Muscle layer of colon (tissue), 2 donors: Measurements from ENCODE around the gene TBR1.

Experiments
- H3K27ac ChIP-seq: one replicate; pipeline ENCODE4 v1.7.0; 2013; ENCODE audit warnings: low read depth, mild to moderate bottlenecking, low read length, moderate library complexity
- H3K27me3 ChIP-seq, 2 donors: one replicate each; pipeline ENCODE4 v1.7.0; 2013; ENCODE audit warnings: low read length in 2 of 2, mild to moderate bottlenecking in 2 of 2; ENCODE audit not compliant: insufficient read depth in 2 of 2, control insufficient read depth in 1 of 2
- H3K36me3 ChIP-seq: one replicate; pipeline ENCODE4 v1.7.0; 2013; ENCODE audit warnings: mild to moderate bottlenecking, low read length; ENCODE audit not compliant: insufficient read depth
- H3K4me1 ChIP-seq: one replicate; pipeline ENCODE4 v1.7.0; 2013; ENCODE audit warnings: mild to moderate bottlenecking, low read length; ENCODE audit not compliant: insufficient read depth
- H3K4me3 ChIP-seq, 2 donors: one replicate each; pipeline ENCODE4 v1.7.0; 2013; ENCODE audit warnings: low read length in 2 of 2, low read depth in 1 of 2, mild to moderate bottlenecking in 1 of 2, moderate library complexity in 1 of 2
- H3K9ac ChIP-seq: one replicate; pipeline ENCODE4 v1.7.0; 2013; ENCODE audit warnings: low read length
- H3K9me3 ChIP-seq: one replicate; pipeline ENCODE4 v1.7.0; 2013; ENCODE audit warnings: mild to moderate bottlenecking, low read length
- donor health status: abdominal sarcoma.
- donor health status: Adenocarcinoma of cecum.

TBR1 gene

GRCh38 chr2:161415987-161416707, at the start of gene TBR1:
TBR1 (plus strand) TSS chr2:161416297; CDS start chr2:161416411, 114 bp downstream.
- Histone ChIP-seq H3K4me1 (peaks cover 17% of the 10 kb centered on the region), H3K36me3 (no peaks in the 10 kb centered on the region), H3K4me3 (peak within 1 kb of the TSS in 1 of 2 donors; percentile 44), H3K9ac (no peak within 1 kb of the TSS), H3K27me3 (peaks cover 63 to 70% of the 10 kb centered on the region in 2 donors), H3K9me3 (peaks cover 3% of the 10 kb centered on the region), H3K27ac (no peak within 1 kb of the TSS)

- Histone ChIP-seq H3K27me3 (no peaks in the 10 kb centered on the region), H3K36me3 (peaks cover 7% of the 10 kb centered on the region), H3K4me1 (no peaks in the 10 kb centered on the region), H3K9me3 (no peaks in the 10 kb centered on the region), H3K27ac (no peak overlapping the region), H3K9ac (no peak overlapping the region), H3K4me3 (no peak overlapping the region)
Observed at GRCh38 chr2:161367675-161368074, 48.4 kb upstream of the TBR1 start.

DNA sequence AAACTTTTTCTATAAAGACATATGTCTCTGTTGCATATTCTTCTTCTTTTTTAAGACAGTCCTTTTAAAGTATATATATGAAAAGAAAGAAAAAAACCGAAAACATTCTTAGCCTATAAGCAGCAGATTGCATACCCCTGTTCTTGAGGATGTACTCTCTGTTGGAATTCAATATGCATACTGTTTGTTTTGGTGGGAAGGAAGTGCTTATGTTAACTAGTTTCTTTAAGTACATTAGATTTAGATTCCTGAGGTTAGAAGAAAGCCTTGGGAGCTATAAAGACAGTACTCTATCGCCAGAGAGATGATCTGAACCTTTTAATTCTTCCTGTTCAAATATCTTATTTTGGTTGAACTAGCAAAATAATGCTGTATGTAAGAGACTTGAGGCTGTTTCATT, 46.8 kb upstream of the TBR1 start:
- Histone ChIP-seq H3K4me1 (no peaks in the 10 kb centered on the region), H3K27ac (no peak overlapping the region), H3K9me3 (no peaks in the 10 kb centered on the region), H3K27me3 (no peaks in the 10 kb centered on the region), H3K4me3 (no peak overlapping the region), H3K9ac (no peak overlapping the region), H3K36me3 (peaks cover 7% of the 10 kb centered on the region)

GRCh38 chr2:161370981-161371380, 45.1 kb upstream of the TBR1 start:
- Histone ChIP-seq H3K4me1 (no peaks in the 10 kb centered on the region), H3K4me3 (no peak overlapping the region), H3K36me3 (peaks cover 7% of the 10 kb centered on the region), H3K27me3 (no peaks in the 10 kb centered on the region), H3K9me3 (no peaks in the 10 kb centered on the region), H3K27ac (no peak overlapping the region), H3K9ac (no peak overlapping the region)

DNA sequence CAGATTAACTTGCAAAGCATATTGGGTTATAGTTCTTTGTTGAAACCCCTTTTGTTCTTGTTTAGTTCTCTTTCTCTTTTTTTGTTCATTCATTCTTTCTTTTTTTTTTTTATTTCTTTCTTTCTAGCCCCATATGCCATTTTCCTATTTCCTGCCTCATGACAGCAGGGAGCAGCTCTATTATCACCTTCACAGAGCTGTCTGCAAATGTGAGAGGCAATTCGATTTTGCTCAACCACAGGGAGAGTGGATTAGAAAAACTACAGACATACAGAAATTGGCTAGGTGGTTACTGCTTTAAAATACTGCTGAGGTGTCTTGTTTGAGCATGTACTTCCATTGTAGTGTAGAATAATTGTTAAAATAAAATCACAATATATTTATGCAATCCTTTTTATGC, 44.2 kb upstream of the TBR1 start:
- Histone ChIP-seq H3K36me3 (peaks cover 7% of the 10 kb centered on the region), H3K4me1 (no peaks in the 10 kb centered on the region), H3K9ac (no peak overlapping the region), H3K27me3 (no peaks in the 10 kb centered on the region), H3K27ac (no peak overlapping the region), H3K9me3 (no peaks in the 10 kb centered on the region), H3K4me3 (no peak overlapping the region)

GRCh38 chr2:161373942-161374341, 42.2 kb upstream of the TBR1 start:
- H3K27me3 ChIP-seq, result no peaks in the 10 kb centered on the region
- no peak overlapping the region for H3K4me3 ChIP-seq
- H3K36me3 ChIP-seq, result peaks cover 7% of the 10 kb centered on the region
- H3K9ac ChIP-seq, result no peak overlapping the region
- no peak overlapping the region for H3K27ac ChIP-seq
- no peaks in the 10 kb centered on the region for H3K4me1 ChIP-seq
- no peaks in the 10 kb centered on the region for H3K9me3 ChIP-seq

DNA sequence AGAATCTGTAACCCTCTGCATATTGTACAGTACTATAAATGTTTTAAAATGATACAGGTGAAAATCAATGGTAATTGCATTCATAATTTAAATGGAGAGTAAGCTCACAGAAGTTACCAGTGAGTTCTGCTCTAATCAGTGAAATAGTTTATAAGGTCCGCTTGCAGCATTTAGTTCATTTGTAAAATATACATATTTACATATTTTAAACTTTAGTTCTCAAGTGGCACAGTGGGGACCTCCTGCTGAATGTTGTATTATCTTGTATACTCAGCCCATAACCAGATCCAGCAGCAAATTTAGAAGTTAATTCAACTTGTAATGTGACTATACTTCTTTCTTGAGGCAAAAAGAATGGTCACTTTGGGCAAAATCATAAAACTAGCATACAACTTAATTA, 41.7 kb upstream of the TBR1 start:
- H3K27me3 ChIP-seq, result no peaks in the 10 kb centered on the region
- no peak overlapping the region for H3K9ac ChIP-seq
- H3K9me3 ChIP-seq, result no peaks in the 10 kb centered on the region
- peaks cover 7% of the 10 kb centered on the region for H3K36me3 ChIP-seq
- H3K4me1 ChIP-seq, result no peaks in the 10 kb centered on the region
- no peak overlapping the region for H3K27ac ChIP-seq
- no peak overlapping the region for H3K4me3 ChIP-seq

DNA sequence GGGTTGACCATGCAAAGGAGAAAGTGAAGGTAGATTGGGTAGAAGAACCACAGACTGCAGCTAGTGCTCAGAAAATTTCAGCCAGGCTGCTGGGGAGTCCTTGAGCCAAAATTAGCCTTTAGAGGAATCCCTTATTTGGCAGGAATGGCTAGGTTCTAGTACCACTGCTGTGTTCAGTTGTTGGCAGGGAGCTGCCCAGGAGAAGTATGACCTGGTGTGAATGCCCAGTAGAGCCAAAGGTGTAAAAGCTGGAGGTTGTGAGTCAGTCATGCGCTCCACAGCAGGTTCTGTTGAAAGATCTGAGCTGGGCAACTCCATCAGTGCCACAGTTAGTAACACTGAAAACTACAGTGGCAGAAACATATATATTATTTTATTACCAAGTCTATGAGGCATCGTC, 36.4 kb upstream of the TBR1 start:
- no peaks in the 10 kb centered on the region for H3K36me3 ChIP-seq
- H3K9me3 ChIP-seq, result no peaks in the 10 kb centered on the region
- no peak overlapping the region for H3K27ac ChIP-seq
- H3K4me1 ChIP-seq, result no peaks in the 10 kb centered on the region
- no peak overlapping the region for H3K9ac ChIP-seq
- no peak overlapping the region for H3K4me3 ChIP-seq
- H3K27me3 ChIP-seq, result no peaks in the 10 kb centered on the region

- Histone ChIP-seq H3K27ac (no peak overlapping the region), H3K36me3 (no peaks in the 10 kb centered on the region), H3K9me3 (no peaks in the 10 kb centered on the region), H3K4me1 (no peaks in the 10 kb centered on the region), H3K9ac (no peak overlapping the region), H3K27me3 (no peaks in the 10 kb centered on the region), H3K4me3 (no peak overlapping the region)
Observed at GRCh38 chr2:161381546-161381945, 34.6 kb upstream of the TBR1 start.

DNA sequence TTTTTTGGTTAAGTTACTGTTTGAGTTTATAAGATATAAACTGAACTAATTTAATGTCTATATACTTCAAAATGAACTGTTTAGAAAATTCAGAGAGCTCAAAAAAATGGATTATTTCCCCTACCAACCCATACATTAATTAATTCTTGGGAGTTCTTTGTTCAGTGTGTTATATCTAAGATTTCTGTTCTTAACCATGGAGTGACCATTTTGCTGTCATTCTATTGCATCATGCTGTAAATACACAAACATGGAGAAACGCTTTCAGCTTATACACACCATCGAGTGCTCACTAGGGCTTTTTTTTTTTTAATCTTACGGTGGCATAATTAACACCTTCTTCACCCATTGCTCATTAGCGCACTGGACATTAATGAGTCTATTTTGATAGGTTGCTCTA, 33.4 kb upstream of the TBR1 start:
- H3K4me1 ChIP-seq, result no peaks in the 10 kb centered on the region
- no peak overlapping the region for H3K27ac ChIP-seq
- no peaks in the 10 kb centered on the region for H3K36me3 ChIP-seq
- H3K9me3 ChIP-seq, result no peaks in the 10 kb centered on the region
- no peak overlapping the region for H3K9ac ChIP-seq
- no peak overlapping the region for H3K4me3 ChIP-seq
- H3K27me3 ChIP-seq, result no peaks in the 10 kb centered on the region

DNA sequence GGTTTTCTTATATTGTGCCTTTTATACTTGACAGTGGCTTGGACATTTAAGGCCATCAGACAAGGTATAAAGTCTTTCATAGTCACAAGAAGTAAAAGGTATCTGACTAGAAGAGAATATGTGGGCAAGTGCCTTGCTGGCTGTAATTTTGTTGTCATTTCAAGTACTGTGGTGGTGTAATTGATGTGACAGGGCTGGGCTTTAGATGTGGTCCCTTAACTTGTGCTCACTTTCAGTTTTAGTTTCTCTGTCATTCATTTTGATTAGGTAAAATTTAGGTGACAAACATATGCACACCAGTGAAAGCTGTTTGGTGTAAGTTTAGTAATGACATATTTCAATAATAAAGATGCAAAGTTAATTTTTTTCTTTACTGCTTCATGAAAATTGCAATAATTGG, 31.2 kb upstream of the TBR1 start:
- no peak overlapping the region for H3K27ac ChIP-seq
- H3K4me3 ChIP-seq, result no peak overlapping the region
- H3K36me3 ChIP-seq, result no peaks in the 10 kb centered on the region
- no peaks in the 10 kb centered on the region for H3K27me3 ChIP-seq
- no peaks in the 10 kb centered on the region for H3K9me3 ChIP-seq
- no peaks in the 10 kb centered on the region for H3K4me1 ChIP-seq
- H3K9ac ChIP-seq, result no peak overlapping the region

- Histone ChIP-seq H3K27ac (no peak overlapping the region), H3K9me3 (no peaks in the 10 kb centered on the region), H3K27me3 (no peaks in the 10 kb centered on the region), H3K9ac (no peak overlapping the region), H3K4me1 (no peaks in the 10 kb centered on the region), H3K4me3 (no peak overlapping the region), H3K36me3 (no peaks in the 10 kb centered on the region)
Observed at GRCh38 chr2:161386228-161386824, 29.8 kb upstream of the TBR1 start.
